HepG2 (cell line): Measurements from ENCODE around the gene C1QTNF1. TPM values are rescaled to one million over a fixed set of nuclear protein-coding genes. Genes with fewer than 3 reads are reported as not detected.
A peak's percentile ranks its signal among the peaks of the same experiment; 100 is the strongest.

Experiments used
- ARNT2 ChIP-seq: sonication (generic); formaldehyde crosslinking; IDR thresholded peaks from 2 replicates; pipeline ENCODE4 v1.8.0; 2022; ENCODE audit warnings: mild to moderate bottlenecking, low read depth, missing genetic modification reagents, moderate library complexity
- CEBPB ChIP-seq: IDR thresholded peaks from 2 replicates; pipeline ENCODE4 v1.6.1; 2011; ENCODE audit warnings: low read depth, low read length, improper control_type of control experiment, borderline replicate concordance
- ETV5 ChIP-seq: IDR thresholded peaks from 2 replicates; pipeline ENCODE4 v1.6.1; 2018; ENCODE audit warnings: missing biosample characterization, missing genetic modification reagents, inconsistent platforms, borderline replicate concordance
- GABPB1 ChIP-seq: IDR thresholded peaks from 2 replicates; pipeline ENCODE4 v1.6.1; 2016; ENCODE audit warnings: mild to moderate bottlenecking, missing genetic modification reagents, moderate library complexity, missing compliant biosample characterization
- HCFC1 ChIP-seq: fragments of 150-350 bp; IDR thresholded peaks from 2 replicates; pipeline ENCODE4 v1.6.1; 2014; ENCODE audit warnings: low read depth, low read length
- HNF4G ChIP-seq, 2 experiments: sonication (generic) in 1 of 2; formaldehyde crosslinking in 1 of 2; IDR thresholded peaks; 2 replicates each; pipeline versions ENCODE4 v1.4.0 to v1.6.1; 2011 to 2020; ENCODE audit warnings: borderline replicate concordance in 2 of 2, low read depth in 2 of 2, mild to moderate bottlenecking in 2 of 2, low read length in 1 of 2, missing genetic modification reagents in 1 of 2, moderate library complexity in 1 of 2
- KAT7 ChIP-seq: IDR thresholded peaks from 2 replicates; pipeline ENCODE4 v1.6.1; 2018; ENCODE audit warnings: borderline replicate concordance, missing compliant biosample characterization
- KDM1A ChIP-seq: IDR thresholded peaks from 2 replicates; pipeline ENCODE4 v1.6.1; 2016; ENCODE audit warnings: missing compliant biosample characterization
- KDM5B ChIP-seq: sonication (generic); formaldehyde crosslinking; IDR thresholded peaks from 2 replicates; pipeline ENCODE4 v1.4.0; 2020; ENCODE audit warnings: missing genetic modification reagents, mild to moderate bottlenecking, borderline replicate concordance
- MLLT10 ChIP-seq: sonication (generic); formaldehyde crosslinking; IDR thresholded peaks from 2 replicates; pipeline ENCODE4 v1.4.0; 2020; ENCODE audit warnings: missing genetic modification reagents
- PAF1 ChIP-seq: IDR thresholded peaks from 2 replicates; pipeline ENCODE4 v1.6.1; 2016; ENCODE audit warnings: missing genetic modification reagents, missing compliant biosample characterization
- PRDM4 ChIP-seq: sonication (generic); formaldehyde crosslinking; IDR thresholded peaks from 2 replicates; pipeline ENCODE4 v1.9.0; 2021; ENCODE audit warnings: missing genetic modification reagents, borderline replicate concordance
- SNAI1 ChIP-seq: sonication (generic); formaldehyde crosslinking; IDR thresholded peaks from 2 replicates; pipeline ENCODE4 v1.5.0; 2020; ENCODE audit warnings: mild to moderate bottlenecking, missing genetic modification reagents, borderline replicate concordance
- SNAPC2 ChIP-seq: sonication (generic); formaldehyde crosslinking; IDR thresholded peaks from 2 replicates; pipeline ENCODE4 v1.8.1; 2022; ENCODE audit warnings: mild to moderate bottlenecking, missing genetic modification reagents
- ZNF274 ChIP-seq: sonication (generic); formaldehyde crosslinking; IDR thresholded peaks from 2 replicates; pipeline ENCODE4 v1.5.1; 2020; ENCODE audit warnings: mild to moderate bottlenecking, missing genetic modification reagents
- ZNF292 ChIP-seq: sonication (generic); formaldehyde crosslinking; IDR thresholded peaks from 2 replicates; pipeline ENCODE4 v1.8.1; 2022; ENCODE audit warnings: mild to moderate bottlenecking, low read depth, missing genetic modification reagents, borderline replicate concordance
- ZNF460 ChIP-seq: sonication (generic); formaldehyde crosslinking; IDR thresholded peaks from 2 replicates; pipeline ENCODE4 v1.5.1; 2020; ENCODE audit warnings: missing genetic modification reagents, mild to moderate bottlenecking, borderline replicate concordance
- ZNF484 ChIP-seq: sonication (generic); formaldehyde crosslinking; IDR thresholded peaks from 2 replicates; pipeline ENCODE4 v1.5.1; 2020; ENCODE audit warnings: mild to moderate bottlenecking, low read depth, missing genetic modification reagents, borderline replicate concordance
- ZNF639 ChIP-seq: conservative IDR thresholded peaks from 2 replicates; pipeline ENCODE4 v1.6.1; 2018; ENCODE audit warnings: missing genetic modification reagents
- ZNF7 ChIP-seq: IDR thresholded peaks from 2 replicates; pipeline ENCODE4 v1.6.1; 2016; ENCODE audit warnings: missing biosample characterization, missing genetic modification reagents
- ZNF710 ChIP-seq: sonication (generic); formaldehyde crosslinking; IDR thresholded peaks from 2 replicates; pipeline ENCODE4 v1.5.0; 2020; ENCODE audit warnings: mild to moderate bottlenecking, missing genetic modification reagents, borderline replicate concordance
- ZNF841 ChIP-seq: sonication (generic); formaldehyde crosslinking; IDR thresholded peaks from 2 replicates; pipeline ENCODE4 v1.8.1; 2023; ENCODE audit warnings: missing genetic modification reagents, borderline replicate concordance
- polyA plus RNA-seq, 8 experiments: library from polyadenylated mRNA; depleted of rRNA in 3 of 8; stranded (reverse) in 7 of 8; unstranded in 1 of 8; fragments of >200 nt; fragmentation: Illumina TruSeq in 4 of 8; extraction: Trizol in 4 of 8; gene quantifications; 2 replicates each; pipeline versions ENCODE4 v1.2.1 to v1.2.3, GENCODE V29; 2011 to 2016; ENCODE audit warnings: low read depth in 4 of 8, missing spikeins in 1 of 8, mixed read lengths in 1 of 8; ENCODE audit not compliant: insufficient read depth in 1 of 8
- total RNA-seq, 5 experiments: library from RNA; depleted of rRNA; stranded (reverse); fragments of >200 nt; fragmentation: Illumina TruSeq; extraction: Trizol; gene quantifications; 2 replicates each; pipeline ENCODE4 v1.2.3, GENCODE V29; 2016; ENCODE audit warnings: low read depth in 1 of 5
- TF ChIP-seq, protein P1 (sequence below): IDR thresholded peaks from 2 replicates; pipeline ENCODE4 v1.6.1; 2016; ENCODE audit warnings: mild to moderate bottlenecking, missing biosample characterization, missing genetic modification reagents
- TF ChIP-seq, protein P2 (sequence below): sonication (generic); formaldehyde crosslinking; IDR thresholded peaks from 2 replicates; pipeline ENCODE4 v1.8.1; 2023; ENCODE audit warnings: mild to moderate bottlenecking, missing genetic modification reagents, borderline replicate concordance

Gene C1QTNF1
- total and polyA plus RNA-seq, 2 of the 13 experiments (the other 11 are each of a cell fraction or from before 2014, with no cell fraction given), result 0.18 to 0.86 TPM

- TF ChIP-seq, protein P1, sequence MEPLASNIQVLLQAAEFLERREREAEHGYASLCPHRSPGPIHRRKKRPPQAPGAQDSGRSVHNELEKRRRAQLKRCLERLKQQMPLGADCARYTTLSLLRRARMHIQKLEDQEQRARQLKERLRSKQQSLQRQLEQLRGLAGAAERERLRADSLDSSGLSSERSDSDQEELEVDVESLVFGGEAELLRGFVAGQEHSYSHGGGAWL, result peak; percentile 36; the same call in 1 of the 2 replicates
- TF ChIP-seq ETV5 (no peak), MLLT10 (CRISPR knock-in tag) (no peak), KDM1A (CRISPR knock-in tag) (0 out of 2 replicates have a peak, but pooled peaks have one; percentile 12), ZNF841 (no peak), ZNF484 (CRISPR knock-in tag) (no peak), KAT7 (CRISPR knock-in tag) (no peak), ZNF7 (CRISPR knock-in tag) (no peak), PRDM4 (no peak), SNAPC2 (CRISPR knock-in tag) (0 out of 2 replicates have a peak, but pooled peaks have one; percentile 2), ARNT2 (CRISPR knock-in tag) (no peak), SNAI1 (CRISPR knock-in tag) (0 out of 2 replicates have a peak, but pooled peaks have one; percentile 25), GABPB1 (CRISPR knock-in tag) (no peak; the same call in 1 of the 2 replicates), PAF1 (CRISPR knock-in tag) (no peak), ZNF639 (no peak), ZNF274 (CRISPR knock-in tag) (peak; percentile 37; the same call in 1 of the 2 replicates), KDM5B (CRISPR knock-in tag) (0 out of 2 replicates have a peak, but pooled peaks have one; percentile 27), ZNF292 (CRISPR knock-in tag) (peak; percentile 40; the same call in 1 of the 2 replicates), HCFC1 (no peak), CEBPB (peak; percentile 8; the same call in 1 of the 2 replicates), ZNF710 (CRISPR knock-in tag) (no peak), ZNF460 (no peak), HNF4G (IDR thresholded peaks at IDR 0.05; ENCODE audit: borderline replicate concordance, low read depth, low read length) (no peak), HNF4G (CRISPR knock-in tag; IDR thresholded peaks at IDR 0.05; ENCODE audit: borderline replicate concordance, low read depth) (peak; percentile 20; the same call in 1 of the 2 replicates)
- TF ChIP-seq, protein P2, sequence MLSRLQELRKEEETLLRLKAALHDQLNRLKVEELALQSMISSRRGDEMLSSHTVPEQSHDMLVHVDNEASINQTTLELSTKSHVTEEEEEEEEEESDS (CRISPR knock-in tag), result 0 out of 2 replicates have a peak, but pooled peaks have one; percentile 6
Observed at GRCh38 chr17:78980624-78980972, 43.4 kb upstream of the C1QTNF1 start (continued).
